Measurements from ENCODE around the gene SGF29.

DNA sequence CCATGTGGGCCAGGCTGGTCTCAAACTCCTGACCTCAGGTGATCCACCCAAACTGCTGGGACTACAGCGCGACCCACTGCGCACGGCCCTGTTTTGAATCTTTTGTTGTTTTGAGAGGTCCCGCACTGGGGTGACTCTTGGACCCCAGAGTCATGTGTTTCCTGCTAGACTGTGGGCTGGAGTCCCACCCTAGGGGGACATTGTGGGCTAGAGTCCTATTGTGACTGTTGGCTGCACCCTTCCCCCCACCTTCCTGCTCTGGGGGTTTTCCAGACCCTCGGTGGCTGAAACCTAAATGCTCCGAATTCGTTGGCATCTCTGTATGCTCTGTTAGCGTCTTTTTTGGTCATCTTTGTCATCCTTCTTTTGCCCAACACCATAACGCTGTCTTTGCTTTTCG lies 30.9 kb upstream of the SGF29 start:
- TF ChIP-seq, protein P1, sequence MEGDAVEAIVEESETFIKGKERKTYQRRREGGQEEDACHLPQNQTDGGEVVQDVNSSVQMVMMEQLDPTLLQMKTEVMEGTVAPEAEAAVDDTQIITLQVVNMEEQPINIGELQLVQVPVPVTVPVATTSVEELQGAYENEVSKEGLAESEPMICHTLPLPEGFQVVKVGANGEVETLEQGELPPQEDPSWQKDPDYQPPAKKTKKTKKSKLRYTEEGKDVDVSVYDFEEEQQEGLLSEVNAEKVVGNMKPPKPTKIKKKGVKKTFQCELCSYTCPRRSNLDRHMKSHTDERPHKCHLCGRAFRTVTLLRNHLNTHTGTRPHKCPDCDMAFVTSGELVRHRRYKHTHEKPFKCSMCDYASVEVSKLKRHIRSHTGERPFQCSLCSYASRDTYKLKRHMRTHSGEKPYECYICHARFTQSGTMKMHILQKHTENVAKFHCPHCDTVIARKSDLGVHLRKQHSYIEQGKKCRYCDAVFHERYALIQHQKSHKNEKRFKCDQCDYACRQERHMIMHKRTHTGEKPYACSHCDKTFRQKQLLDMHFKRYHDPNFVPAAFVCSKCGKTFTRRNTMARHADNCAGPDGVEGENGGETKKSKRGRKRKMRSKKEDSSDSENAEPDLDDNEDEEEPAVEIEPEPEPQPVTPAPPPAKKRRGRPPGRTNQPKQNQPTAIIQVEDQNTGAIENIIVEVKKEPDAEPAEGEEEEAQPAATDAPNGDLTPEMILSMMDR (conservative IDR thresholded peaks at IDR 0.05), result no peak
- no peak for TF ChIP-seq EZH2 (IDR thresholded peaks at IDR 0.05; ENCODE audit: low read depth)

Measured in PC-9 (cell line).